ENCODE data around the gene TMEM135. TPM values are rescaled to one million over a fixed set of nuclear protein-coding genes. Genes with fewer than 3 reads are reported as not detected.

Gene TMEM135
- polyA plus RNA-seq, 1 of the 3 experiments (the other 2 are of a cell fraction), result 3.0 TPM

GRCh38 chr11:87352759-87353707, 315.3 kb downstream of the TMEM135 start (continued):
- TF ChIP-seq, protein P1, sequence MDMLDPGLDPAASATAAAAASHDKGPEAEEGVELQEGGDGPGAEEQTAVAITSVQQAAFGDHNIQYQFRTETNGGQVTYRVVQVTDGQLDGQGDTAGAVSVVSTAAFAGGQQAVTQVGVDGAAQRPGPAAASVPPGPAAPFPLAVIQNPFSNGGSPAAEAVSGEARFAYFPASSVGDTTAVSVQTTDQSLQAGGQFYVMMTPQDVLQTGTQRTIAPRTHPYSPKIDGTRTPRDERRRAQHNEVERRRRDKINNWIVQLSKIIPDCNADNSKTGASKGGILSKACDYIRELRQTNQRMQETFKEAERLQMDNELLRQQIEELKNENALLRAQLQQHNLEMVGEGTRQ (IDR thresholded peaks at IDR 0.05; ENCODE audit: borderline replicate concordance, low read depth, low read length), result no peak
- TF ChIP-seq NFIC (IDR thresholded peaks at IDR 0.05; ENCODE audit: borderline replicate concordance) (no peak), FOXM1 (IDR thresholded peaks at IDR 0.05; ENCODE audit: low read depth) (no peak)

- H2AFZ ChIP-seq (ENCODE audit: low read depth), result no peak overlapping the region
- TF ChIP-seq ELF1 (IDR thresholded peaks at IDR 0.05), result no peak
- POLR2A ChIA-PET, result no interaction called here
- H3K79me2 ChIP-seq (ENCODE audit: insufficient read depth), result no peaks in the 10 kb centered on the region
- no peak overlapping the region for H3K4me2 ChIP-seq
- no peaks in the 10 kb centered on the region for H3F3A ChIP-seq (replicated peaks; ENCODE audit: insufficient read depth)
- H3K27ac ChIP-seq (ENCODE audit: low read depth in 2 of 2, low read length in 1 of 2), result no peak overlapping the region
- H3K4me3 ChIP-seq (ENCODE audit: low read depth in 2 of 2, low read length in 1 of 2), result no peak overlapping the region
- no peaks in the 10 kb centered on the region for H3K9me3 ChIP-seq
- no peaks in the 10 kb centered on the region for H3K9me2 ChIP-seq
- H3K9ac ChIP-seq, result no peak overlapping the region
- WGBS (ENCODE audit: low lambda C conversion rate), result 71% methylated on average over 2 of the region's 2 CpGs
- H3K4me1 ChIP-seq (ENCODE audit: control insufficient read depth in 1 of 2, insufficient read depth in 2 of 2, low read depth in 1 of 2, low read length in 1 of 2), result peaks cover 0 to 6% of the 10 kb centered on the region in 2 experiments; a peak in 1 of 4 replicates
- DNase-seq, result no peak
- no peaks in the 10 kb centered on the region for H3K36me3 ChIP-seq (replicated peaks in 1 of 2; ENCODE audit: control insufficient read depth in 1 of 2, insufficient read depth in 2 of 2, low read length in 1 of 2)
- CTCF ChIA-PET, result interaction anchor here (0.8 to 4.8 kb wide), 17 partner anchors 12 to 421 kb away, joined by 3 to 141 read pairs (median 5); no protein-coding TSS in a partner anchor
- no peaks in the 10 kb centered on the region for H3K27me3 ChIP-seq (ENCODE audit: insufficient read depth)
- H4K20me1 ChIP-seq (ENCODE audit: insufficient read depth), result no peaks in the 10 kb centered on the region
Observed at GRCh38 chr11:87353771-87354345, 316.1 kb downstream of the TMEM135 start.

- Histone ChIP-seq H3K4me1 (ENCODE audit: control insufficient read depth in 1 of 2, insufficient read depth in 2 of 2, low read depth in 1 of 2, low read length in 1 of 2) (peaks cover 0 to 6% of the 10 kb centered on the region in 2 experiments; a peak in 1 of 4 replicates), H3K79me2 (ENCODE audit: insufficient read depth) (no peaks in the 10 kb centered on the region), H3K4me2 (no peak overlapping the region), H3K36me3 (replicated peaks in 1 of 2; ENCODE audit: control insufficient read depth in 1 of 2, insufficient read depth in 2 of 2, low read length in 1 of 2) (no peaks in the 10 kb centered on the region), H3F3A (replicated peaks; ENCODE audit: insufficient read depth) (no peaks in the 10 kb centered on the region), H4K20me1 (ENCODE audit: insufficient read depth) (no peaks in the 10 kb centered on the region), H3K27me3 (ENCODE audit: insufficient read depth) (no peaks in the 10 kb centered on the region), H3K4me3 (ENCODE audit: low read depth in 2 of 2, low read length in 1 of 2) (no peak overlapping the region), H3K9me3 (no peaks in the 10 kb centered on the region), H3K9me2 (no peaks in the 10 kb centered on the region), H3K9ac (no peak overlapping the region), H3K27ac (ENCODE audit: low read depth in 2 of 2, low read length in 1 of 2) (no peak overlapping the region), H2AFZ (ENCODE audit: low read depth) (no peak overlapping the region)
- no peak for TF ChIP-seq MEF2A (IDR thresholded peaks at IDR 0.05; ENCODE audit: borderline replicate concordance, low read depth)
- TF ChIP-seq EZH2phosphoT487 (IDR thresholded peaks at IDR 0.05; ENCODE audit: borderline replicate concordance, low read depth), result no peak
- TF ChIP-seq, protein P2, sequence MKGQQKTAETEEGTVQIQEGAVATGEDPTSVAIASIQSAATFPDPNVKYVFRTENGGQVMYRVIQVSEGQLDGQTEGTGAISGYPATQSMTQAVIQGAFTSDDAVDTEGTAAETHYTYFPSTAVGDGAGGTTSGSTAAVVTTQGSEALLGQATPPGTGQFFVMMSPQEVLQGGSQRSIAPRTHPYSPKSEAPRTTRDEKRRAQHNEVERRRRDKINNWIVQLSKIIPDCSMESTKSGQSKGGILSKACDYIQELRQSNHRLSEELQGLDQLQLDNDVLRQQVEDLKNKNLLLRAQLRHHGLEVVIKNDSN (IDR thresholded peaks at IDR 0.05; ENCODE audit: borderline replicate concordance, low read depth), result no peak
- TF ChIP-seq MXI1 (IDR thresholded peaks at IDR 0.05; ENCODE audit: low read depth, low read length), result no peak
- TF ChIP-seq SIN3A (IDR thresholded peaks at IDR 0.05; ENCODE audit: borderline replicate concordance, low read depth, low read length), result no peak
- no peak for TF ChIP-seq GATA2 (CRISPR knock-in tag; IDR thresholded peaks at IDR 0.05)
- TF ChIP-seq ELF1 (IDR thresholded peaks at IDR 0.05), result no peak
- POLR2A ChIA-PET, result no interaction called here
- DNase-seq, result no peak
- WGBS (ENCODE audit: low lambda C conversion rate), result 33% methylated on average over 1 of the region's 1 CpG
- CTCF ChIA-PET, result interaction anchor here (0.7 to 4.8 kb wide), 3 partner anchors 26 to 65 kb away, joined by 3 to 141 read pairs (median 3); no protein-coding TSS in a partner anchor
Observed at GRCh38 chr11:87355596-87355995, 317.9 kb downstream of the TMEM135 start.

Measured in SK-N-SH (cell line).